GM18498 (cell line): ENCODE data around the gene DOCK11.
A peak's percentile ranks its signal among the peaks of the same experiment; 100 is the strongest.
"Not testable (repeated sequence)": the region's sequence is repeated elsewhere in the genome, so short reads cannot be mapped to it uniquely, and the experiment has no call there.

Source experiments
- ATAC-seq: cut with Tn5 transposase; IDR thresholded peaks from one replicate; pipeline ENCODE4 v1.9.1; 2021; ENCODE audit warnings: mild to moderate bottlenecking, moderate library complexity; ENCODE audit not compliant: unreplicated experiment

The DOCK11 gene

DNA sequence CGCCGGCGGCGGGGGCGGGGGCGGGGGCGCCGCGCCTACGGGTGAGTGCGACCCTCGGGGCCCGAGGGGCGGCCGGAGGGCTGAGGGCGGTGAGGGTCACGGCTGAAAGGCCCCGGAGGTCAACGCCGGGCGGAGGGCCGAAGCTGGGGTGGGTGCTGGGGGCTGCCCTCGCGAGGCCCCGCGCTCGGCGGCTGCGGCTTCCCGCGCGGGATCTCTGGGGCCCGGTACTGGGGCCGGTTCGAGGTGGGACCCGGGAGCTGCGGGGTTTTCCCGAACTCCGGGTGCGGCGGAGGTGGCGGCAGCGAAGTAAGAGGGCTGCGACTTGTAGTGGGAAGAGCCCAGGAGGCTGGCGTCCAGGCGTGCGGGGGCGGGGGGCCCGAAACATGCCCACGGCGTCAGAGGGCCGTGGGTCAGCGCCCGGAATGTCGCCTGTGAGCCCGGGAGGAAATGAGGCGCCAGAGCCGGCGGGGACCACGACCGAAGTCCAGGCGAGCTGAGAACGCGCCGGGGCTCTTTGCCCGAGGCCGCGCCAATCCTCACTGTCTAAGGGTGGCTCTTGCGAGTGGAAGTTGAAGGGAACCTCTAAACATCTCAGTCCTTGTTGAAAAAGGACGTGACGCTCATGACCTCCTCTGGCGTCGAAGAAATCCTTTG, 232.2 kb downstream of the DOCK11 start:
- peak; percentile 31 for ATAC-seq

DNA sequence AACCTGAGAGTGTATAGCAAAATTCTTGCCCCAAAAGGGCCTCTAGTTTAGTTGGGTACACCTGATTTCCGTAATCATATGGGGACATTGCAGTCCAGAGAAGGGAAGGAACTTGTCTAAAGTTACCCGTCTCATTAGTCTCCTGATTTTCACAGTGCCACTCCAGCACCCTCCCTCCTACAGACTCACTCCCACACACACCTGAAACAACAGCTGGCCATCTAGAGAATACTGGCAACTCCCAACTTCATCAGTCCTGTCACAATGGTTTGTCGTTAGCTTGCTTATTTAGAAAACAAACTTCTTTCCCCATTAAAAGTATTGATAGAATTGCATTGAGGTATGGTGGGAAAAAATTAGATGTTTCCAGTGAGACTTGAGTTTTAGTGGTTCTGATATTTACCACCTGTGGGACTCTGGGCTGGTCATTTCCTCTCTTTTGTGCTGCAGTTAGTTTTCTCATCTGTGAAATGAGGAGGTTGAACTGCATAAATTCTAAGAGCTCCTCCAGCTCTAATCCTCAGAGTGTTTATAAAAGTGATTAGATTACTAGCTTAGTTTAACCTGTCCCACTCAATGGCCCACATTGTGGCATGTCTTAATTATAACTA, 233.5 kb downstream of the DOCK11 start:
- no peak for ATAC-seq

DNA sequence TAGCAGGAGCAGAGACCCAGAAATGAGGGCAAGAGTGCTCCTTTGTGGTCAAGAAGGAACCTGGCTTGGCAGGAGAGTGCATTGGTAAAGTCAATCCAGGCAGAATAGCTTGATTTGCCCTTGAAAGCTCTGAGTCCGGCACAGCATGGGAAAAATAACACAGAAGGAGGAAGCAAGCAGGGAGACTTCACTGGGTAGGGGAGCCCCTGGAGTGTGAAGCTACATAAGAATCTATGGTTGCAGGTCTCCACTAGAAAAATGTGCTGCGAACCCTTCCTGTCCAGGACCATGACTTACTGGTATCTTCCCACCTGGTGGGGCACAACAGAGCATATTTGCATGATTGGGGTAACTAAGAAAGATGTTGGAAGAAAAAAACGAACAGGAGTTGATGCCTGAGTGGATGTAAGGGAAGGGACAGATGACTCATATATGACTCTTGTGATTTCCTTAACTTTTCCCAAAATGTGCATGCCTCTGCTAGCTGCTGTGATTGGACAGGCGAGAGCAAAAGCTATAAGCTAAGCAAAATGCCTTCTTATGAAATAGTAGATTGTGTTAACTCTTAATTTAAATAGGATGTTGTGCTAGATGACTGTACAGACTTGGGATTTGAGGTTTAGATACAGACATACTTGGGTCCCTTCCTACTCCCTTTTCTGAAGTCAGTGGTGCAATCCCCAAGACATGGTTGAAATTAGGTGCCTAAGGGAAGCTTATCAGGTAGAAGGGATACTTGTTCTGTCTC, 235.1 kb downstream of the DOCK11 start:
- ATAC-seq, result no peak

DNA sequence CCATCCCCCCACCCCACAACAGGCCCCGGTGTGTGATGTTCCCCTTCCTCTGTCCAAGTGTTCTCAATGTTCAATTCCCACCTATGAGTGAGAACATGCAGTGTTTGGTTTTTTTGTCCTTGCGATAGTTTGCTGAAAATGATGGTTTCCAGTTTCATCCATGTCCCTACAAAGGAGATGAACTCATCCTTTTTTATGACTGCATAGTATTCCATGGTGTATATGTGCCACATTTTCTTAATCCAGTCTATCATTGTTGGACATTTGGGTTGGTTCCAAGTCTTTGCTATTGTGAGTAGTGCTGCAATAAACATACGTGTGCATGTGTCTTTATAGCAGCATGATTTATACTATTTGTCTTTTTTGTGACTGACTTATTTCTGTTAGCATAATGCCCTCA, 236.9 kb downstream of the DOCK11 start:
- ATAC-seq, result not testable (repeated sequence)

DNA sequence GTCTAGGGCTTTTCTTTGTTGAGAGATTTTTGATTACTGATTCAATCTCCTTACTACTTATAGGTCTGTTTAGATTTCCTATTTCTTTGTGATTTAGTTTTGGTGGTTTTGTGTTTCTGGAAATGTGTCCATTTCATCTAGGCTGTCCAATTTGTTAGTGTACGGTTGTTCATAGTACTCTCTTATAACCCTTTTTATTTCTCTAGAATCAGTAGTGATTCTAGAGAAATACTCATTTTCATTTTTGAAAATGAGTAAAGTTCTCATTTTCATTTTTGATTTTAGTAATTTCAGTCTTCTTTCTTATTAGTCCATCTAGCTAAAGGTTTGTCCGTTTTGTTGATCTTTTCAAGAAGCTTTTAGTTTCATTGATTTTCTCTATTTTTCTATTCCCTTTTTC, 239.3 kb downstream of the DOCK11 start:
- peak; percentile 52 for ATAC-seq
